Muscle of arm (tissue), 12 donors: ENCODE data around the gene ARL16. TPM values are rescaled to one million over a fixed set of nuclear protein-coding genes. Genes with fewer than 3 reads are reported as not detected.
A peak's percentile ranks its signal among the peaks of the same experiment; 100 is the strongest.
"Not testable (repeated sequence)": the region's sequence is repeated elsewhere in the genome, so short reads cannot be mapped to it uniquely, and the experiment has no call there.

Experiments used
- DNase-seq: peaks from one replicate; pipeline ENCODE4 v3.0.0-alpha.2; 2013
- polyA plus RNA-seq, 12 donors: library from polyadenylated mRNA; unstranded; fragments of 120-200 nt; gene quantifications; one replicate each; pipeline ENCODE4 v1.2.1, GENCODE V29; 2013; ENCODE audit not compliant: insufficient read length in 12 of 12

The ARL16 gene
- polyA plus RNA-seq, 12 donors: 21.2 to 39.2 (median 30.1) TPM; not detected in 1

DNA sequence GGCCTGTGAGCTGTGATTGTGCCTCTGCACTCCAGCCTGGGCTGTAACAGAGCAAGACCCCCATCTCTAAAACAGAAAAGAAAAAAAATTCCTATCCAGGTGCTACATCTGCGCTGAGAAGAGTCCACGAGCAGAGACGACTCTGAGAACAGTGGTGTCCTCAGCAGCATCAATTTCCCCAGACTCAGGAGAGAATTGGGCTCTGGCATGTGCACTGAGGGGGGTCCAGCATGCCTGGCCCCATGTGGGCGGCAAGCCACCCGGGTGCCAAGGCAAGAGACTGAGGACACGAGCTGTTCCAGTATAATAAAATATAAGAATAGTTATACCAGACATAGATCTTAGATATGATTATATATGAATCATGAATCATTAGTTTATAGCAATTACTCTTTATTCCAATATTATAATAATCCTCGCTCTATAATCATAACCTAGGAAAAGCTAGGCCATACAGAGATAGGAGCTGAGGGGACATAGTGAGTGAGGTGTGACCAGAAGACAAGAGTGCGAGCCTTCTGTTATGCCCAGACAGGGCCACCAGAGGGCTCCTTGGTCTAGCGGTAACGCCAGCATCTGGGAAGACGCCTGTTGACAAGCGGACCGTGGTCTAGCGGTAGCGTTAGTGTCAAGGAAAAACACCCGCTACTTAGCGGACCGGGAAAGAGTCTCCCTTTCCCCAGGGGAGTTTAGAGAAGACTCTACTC is 7.9 kb downstream of the ARL16 start:
- DNase-seq: not testable (repeated sequence)

DNA sequence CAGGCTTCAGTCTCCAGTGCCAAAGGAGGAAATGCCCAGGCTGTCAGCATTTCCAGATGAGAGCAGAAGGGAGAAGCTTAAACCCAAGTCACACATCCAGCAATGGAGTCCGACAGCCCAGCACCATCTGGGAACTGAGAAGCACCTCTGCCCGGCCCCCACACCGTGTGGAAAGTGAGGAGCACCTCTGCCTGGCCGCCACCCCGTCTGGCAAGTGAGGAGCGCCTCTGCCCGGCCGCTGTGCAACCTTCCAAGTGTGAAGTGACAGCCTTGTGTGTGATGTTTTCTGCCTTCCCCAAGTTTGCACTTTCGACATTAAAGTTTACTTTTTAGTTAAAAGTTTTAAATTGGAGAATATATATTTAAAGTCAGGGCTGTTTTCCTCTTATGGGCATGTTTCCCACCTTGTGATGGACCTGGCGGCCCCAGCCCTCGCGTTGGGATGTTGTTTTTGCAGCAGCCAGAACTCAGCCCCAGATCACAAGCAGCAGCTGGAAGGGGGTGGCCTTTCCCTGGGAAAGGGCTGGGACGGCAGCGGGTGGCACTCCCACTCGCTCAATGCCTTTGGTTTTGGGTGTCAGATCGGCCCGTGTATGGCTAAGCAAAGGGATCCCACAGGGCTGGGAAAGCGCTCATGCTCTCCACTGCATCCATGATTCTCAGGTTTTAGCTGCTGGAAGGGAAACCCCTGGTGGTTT is 9.9 kb downstream of the ARL16 start:
- no peak for DNase-seq

- DNase-seq: no peak
These were observed 10.6 kb downstream of the ARL16 start for GRCh38 chr17:81672954-81673353.

DNA sequence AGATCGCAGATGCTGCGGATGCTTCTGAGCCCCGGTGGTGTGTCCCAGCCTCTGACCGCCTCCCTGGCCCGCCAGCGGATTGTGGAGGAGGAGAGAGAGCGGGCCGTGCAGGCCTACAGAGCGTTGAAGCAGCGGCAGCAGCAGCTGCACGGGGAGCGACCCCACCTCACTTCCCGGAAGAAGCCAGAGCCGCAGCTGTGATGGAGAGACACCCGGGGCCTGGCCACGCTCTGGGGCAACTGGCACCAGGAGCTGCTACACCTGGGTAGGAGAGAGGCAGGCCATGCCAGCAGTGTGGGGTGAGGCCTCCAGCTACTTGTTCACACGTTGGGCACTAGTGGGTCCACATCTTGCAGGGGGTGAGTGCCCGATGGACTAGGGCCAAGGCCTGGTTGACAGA is 11.1 kb downstream of the ARL16 start:
- no peak for DNase-seq

DNA sequence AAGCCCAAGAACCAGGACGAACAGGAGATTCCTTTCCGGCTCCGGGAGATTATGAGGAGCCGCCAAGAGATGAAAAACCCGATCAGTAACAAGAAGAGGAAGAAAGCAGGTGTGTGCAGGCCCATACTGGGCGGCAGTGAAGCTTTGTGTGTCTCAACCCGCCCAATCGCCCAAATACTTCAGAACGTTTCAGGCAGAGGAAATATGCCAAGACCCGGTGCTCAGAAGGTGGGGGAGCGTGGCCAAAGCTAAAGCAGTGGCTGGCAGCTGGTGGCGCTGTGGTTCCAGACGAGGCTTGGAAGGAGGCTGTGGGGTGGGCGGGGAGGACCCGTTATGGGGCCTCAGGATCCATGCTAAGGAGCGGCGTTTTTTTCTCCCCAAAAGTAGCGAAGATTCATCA is 15.8 kb downstream of the ARL16 start:
- no peak for DNase-seq

DNA sequence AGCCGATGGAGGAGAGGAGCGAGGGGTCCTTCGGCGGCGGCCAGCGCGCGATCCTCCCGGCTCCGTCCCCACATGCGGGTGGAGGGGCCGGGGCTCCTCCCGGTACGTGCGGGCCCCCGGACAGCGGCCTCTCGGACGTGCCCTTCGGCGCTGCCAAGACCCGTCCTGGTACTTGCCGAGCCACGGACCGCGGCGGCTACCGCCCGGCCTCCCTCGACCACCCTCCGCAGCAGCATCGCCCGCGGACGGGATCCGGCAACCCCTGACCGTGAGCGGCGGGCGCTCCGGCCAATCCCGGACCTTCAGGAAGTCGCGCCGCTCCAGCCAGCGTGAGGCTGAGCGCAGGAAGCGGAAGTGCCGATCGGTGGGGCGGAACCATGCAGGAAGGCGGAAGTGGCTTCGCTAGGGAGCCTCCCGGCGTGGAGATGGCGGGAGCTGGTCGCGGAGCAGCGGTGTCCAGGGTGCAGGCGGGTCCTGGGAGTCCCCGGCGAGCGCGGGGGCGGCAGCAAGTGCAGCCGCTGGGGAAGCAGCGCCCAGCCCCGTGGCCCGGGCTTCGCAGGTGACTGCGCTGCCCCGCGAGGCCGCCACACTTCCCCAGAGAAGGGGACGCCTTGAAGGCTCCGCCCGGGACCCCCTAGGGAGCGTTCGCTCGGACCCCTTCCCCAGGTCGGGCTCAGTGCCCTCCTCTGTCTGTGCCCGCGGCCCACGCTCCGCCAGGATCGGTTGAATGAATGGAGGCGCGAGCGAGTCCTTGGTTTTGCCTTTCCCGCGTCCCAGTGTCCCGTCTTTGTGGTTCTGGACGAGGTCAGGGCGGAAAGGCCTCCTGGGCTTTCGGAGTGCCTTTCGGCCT is 17.0 kb downstream of the ARL16 start, which contains the start of the genes CCDC137 and OXLD1:
Gene CCDC137 (plus strand): TSS at position 396 of the 850 bp plus-strand sequence. CDS start 30 bp downstream, at position 426.
Gene OXLD1 (minus strand): TSS at position 264 of the 850 bp plus-strand sequence. CDS start 28 bp downstream, at position 236.
- peak; percentile 96 for DNase-seq

DNA sequence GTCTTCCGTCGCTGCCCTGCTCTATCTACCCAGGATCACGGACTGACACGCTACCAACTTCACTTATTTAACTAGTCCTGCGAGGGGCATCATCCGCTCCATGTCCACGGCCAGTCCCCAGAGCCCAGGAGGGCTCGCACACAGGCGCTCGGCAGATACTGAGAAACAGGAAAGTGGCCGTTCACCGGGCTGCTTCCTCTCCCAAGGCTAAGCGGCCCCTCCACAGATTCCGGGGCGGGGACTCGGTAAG is 17.6 kb downstream of the ARL16 start:
- no peak for DNase-seq

DNA sequence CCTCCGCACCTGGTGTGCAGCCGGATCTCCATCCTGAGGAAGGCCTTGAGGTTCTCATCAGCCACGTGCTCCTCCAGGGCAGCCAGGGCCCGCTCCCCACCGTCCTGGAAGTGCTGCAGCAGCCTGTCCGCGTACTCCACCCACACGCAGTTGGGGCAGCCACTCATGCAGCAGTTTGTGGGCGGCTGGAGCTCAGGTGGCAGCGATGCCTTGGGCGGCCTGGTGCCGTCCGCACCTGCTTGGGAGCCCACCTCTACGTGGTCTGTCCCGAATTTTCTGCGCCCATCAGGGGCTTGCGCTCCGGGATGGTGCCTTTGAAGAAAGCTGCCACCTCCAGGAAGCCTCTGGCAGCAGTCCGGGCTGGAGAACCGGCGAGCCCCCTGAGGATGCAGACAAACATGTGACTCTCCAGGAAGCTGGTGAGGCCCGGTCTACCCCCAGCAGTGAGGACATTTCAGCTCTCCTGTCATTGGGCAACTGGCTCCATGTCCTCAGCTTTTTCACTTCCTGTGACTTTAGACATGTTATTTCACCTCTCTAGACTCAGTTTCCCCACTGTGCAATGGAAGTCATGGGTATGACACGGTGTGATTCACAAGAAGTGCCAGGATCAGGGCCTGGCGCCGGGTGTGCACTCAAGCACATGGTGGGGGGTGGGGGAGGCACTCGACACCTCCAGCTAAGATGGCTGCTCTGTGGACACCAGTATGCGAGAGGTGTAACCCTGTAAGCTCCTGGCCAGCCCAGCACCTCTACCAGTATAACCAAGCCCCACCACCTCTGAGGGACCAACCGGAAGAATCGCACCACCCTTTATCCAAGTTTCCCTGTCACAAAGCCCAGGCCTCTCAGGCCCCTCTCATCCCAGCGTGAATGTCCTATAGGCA is 18.1 kb downstream of the ARL16 start:
- no peak for DNase-seq

DNA sequence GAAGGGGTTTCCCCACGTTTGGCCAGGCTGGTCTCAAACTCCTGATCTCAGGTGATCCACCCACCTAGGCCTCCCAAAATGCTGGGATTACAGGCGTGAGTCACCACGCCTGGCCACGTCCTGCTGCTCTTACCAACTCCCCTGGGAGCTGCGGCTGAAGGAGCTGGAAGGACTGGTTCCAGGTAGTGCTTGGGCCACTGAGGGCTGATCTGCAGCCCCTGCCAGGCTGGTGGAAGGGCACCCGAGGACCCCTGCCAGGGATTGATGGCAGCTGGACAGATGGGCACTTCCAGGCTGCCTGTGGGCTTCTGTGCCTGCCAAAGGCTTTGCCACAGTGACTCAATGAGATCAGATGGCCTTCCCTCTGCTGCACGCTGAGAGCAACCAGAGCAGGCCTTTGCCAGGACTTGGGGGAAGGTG is 19.5 kb downstream of the ARL16 start:
- DNase-seq: no peak

DNA sequence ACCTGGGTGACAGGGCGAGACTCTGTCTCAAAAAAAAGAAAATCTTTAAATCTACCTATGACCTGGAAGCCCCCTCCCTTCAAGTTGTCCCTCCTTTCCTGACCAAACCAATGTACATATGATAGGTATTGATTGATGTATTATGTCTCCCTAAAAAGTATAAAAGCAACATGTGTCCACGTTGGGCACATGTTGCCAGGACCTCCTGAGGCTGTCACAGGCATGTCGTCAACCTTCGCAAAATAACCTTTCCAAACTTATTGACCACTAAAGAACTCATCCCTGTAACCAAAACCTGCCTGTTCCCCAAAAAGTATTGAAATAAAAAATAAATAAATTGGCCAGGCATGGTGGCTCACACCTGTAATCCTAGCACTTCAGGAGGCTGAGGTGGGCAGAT is 21.6 kb downstream of the ARL16 start:
- DNase-seq: no peak

- no peak for DNase-seq
These were observed 23.2 kb downstream of the ARL16 start for GRCh38 chr17:81660441-81660840.

- no peak for DNase-seq
These were observed 24.6 kb downstream of the ARL16 start for GRCh38 chr17:81659038-81659437.

GRCh38 chr17:81656835-81657234 is 26.8 kb downstream of the ARL16 start:
- DNase-seq: no peak

- DNase-seq: no peak
These were observed 27.4 kb downstream of the ARL16 start, which contains the start of gene PDE6G for GRCh38 chr17:81656118-81656743. Gene PDE6G, minus strand, starts transcription at chr17:81656542. Its CDS starts 3,237 bp downstream, at chr17:81653305.

DNA sequence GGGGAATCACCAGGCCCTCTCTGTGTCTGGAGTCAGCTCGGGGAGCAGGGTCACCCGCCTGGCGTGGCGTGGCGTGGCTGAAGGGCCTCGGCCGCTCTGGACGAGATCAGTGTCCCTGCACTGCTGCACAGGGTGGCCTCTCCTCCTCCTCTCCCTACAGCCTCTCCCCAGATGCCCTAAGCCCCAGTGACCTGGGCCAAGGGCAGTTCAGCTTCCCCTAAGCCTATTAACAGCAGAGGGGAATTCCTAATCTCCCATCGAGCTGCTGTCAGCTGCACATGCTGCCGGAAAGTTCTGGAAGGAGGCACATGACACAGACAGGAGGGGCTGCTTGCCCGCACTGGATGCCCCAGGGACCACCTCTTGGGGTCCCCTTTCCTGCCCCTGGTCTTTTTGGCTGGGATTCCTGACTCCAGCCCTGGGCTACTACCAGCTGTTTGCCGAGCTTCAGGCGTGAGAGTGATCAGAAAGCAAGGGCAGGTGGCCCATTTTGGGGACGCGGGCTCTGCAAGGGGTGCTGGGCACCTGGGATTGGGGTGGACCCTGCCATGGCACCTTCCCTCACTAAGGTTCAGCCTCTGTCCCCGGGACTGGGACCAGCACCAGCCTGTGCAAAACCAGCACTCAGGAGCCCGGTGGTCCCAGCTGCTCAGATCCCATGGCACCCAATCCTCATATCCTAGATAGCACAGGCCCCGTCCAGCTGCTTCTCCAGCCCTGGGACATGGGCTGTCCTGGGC is 28.0 kb downstream of the ARL16 start:
- DNase-seq: no peak

DNA sequence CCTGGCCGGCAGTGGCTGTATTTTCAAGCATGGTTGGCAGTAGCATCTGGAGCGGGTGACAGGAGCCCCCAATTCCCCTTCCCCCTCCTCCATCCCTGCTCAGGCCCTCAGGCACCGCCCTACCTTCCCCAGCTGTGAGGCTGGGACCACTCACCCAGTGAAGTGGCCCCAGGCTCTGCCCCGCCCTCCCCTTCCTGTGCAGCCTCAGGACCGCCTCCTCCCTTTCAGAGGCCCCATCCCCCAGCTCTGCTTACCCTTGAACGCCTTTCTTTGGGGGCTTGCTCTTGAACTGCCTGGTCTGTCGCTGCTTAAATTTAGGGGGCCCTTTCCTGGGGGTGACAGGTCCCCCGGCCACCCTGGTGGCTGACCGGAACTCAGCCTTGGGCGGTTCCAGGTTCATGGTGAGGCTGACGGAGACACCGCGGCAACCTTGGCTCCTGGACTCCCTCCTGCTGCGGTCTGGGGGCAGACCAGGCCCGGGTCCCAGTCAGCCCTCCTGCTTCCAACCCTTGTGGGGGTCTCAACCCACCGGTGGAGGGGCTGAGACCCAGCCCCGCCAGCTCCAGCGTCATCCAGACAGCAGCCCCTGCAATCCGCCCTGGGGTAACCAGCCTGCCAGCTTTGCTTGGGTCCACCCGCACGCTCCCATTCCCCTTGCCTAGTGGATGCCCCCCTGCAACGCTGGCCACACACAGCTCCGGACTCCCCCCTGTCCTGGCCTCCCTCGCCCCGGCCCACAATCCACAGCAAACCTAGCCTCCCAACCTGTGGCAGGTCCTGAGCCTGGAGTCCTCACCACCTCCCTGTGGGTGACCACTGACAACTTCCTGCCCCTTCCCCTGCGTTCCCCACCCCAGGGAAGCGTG is 30.5 kb downstream of the ARL16 start:
- DNase-seq: no peak

GRCh38 chr17:81651692-81652091 is 31.9 kb downstream of the ARL16 start:
- DNase-seq: no peak

GRCh38 chr17:81650951-81651350 is 32.6 kb downstream of the ARL16 start:
- DNase-seq: no peak

- DNase-seq: no peak
These were observed 34.9 kb downstream of the ARL16 start for GRCh38 chr17:81648707-81649085.
